ENCODE measurements around the gene CEP41.

The CEP41 gene, protein sequence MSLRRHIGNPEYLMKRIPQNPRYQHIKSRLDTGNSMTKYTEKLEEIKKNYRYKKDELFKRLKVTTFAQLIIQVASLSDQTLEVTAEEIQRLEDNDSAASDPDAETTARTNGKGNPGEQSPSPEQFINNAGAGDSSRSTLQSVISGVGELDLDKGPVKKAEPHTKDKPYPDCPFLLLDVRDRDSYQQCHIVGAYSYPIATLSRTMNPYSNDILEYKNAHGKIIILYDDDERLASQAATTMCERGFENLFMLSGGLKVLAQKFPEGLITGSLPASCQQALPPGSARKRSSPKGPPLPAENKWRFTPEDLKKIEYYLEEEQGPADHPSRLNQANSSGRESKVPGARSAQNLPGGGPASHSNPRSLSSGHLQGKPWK

DNA sequence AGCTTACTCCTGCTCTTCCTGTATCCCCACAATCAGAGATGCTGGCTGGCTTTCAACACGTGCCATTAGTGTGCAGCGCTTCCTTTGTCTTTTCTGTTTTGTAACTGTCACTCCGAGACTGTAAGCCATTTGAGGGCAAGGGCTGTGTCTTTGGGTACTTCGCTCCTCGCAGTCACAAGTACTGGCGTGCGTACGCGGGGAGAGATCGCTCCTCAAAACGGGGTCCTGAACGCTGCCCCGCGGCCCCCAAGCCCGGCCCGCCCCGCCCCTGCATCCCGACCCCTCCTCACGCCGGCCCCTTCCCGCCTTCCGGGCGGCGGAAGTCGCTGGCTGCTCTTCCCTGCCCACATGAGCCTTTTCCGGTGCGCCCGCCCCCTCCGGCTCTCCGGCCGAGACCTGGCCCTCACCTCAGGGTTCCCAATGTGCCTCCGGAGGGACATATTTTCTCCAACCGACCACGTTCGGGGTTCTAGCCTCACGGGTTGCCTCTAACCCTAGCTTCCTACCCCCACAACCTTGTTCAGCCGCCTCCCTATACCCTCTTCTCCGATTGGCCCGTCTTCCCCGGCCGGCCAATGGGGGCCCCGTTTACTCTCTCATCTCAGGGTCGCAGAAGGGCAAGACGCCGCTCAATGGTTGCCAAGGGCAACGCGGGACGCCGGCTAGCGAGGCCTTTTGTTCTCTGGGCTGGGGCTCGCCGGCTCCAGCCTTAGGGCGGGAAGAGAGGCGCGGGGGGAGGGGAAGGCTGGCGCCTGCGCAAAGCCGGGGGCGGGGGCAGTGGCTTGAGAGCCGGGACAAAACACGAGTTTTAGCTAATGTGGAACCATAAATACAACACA lies at the start of gene CEP41:
Gene CEP41, minus strand, starts transcription at position 490 of the 839 bp plus-strand sequence. Its CDS starts 50 bp downstream, at position 440.
- in situ Hi-C loops (cut with MboI; ENCODE audit: low sequenced_read_pairs), result no loop called here

DNA sequence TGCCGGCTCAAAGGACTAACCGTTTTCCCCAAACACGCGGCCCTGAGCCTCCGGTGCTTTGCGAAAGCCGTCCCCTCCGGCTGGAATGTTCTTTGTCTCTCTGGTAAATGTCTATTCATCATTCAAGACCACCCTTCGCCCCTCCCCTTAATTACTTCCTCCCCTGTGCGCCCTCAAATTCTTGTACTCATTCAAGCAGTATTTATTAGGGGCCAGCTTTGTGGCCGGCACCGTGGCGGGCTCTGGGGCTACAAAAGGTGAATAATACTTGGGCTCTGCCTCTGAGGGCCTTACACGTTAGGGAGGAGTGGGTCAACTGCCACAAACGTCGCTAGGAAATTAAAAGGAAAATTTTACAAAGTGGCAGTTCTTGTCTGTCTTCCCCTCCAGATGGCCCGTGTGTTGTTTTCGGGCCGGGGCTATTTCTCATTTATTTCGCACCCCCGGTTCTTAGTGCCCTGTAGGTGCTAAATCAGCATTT lies 49.5 kb upstream of the CEP41 start:
- in situ Hi-C loops (cut with MboI; ENCODE audit: low sequenced_read_pairs), result no loop called here

DNA sequence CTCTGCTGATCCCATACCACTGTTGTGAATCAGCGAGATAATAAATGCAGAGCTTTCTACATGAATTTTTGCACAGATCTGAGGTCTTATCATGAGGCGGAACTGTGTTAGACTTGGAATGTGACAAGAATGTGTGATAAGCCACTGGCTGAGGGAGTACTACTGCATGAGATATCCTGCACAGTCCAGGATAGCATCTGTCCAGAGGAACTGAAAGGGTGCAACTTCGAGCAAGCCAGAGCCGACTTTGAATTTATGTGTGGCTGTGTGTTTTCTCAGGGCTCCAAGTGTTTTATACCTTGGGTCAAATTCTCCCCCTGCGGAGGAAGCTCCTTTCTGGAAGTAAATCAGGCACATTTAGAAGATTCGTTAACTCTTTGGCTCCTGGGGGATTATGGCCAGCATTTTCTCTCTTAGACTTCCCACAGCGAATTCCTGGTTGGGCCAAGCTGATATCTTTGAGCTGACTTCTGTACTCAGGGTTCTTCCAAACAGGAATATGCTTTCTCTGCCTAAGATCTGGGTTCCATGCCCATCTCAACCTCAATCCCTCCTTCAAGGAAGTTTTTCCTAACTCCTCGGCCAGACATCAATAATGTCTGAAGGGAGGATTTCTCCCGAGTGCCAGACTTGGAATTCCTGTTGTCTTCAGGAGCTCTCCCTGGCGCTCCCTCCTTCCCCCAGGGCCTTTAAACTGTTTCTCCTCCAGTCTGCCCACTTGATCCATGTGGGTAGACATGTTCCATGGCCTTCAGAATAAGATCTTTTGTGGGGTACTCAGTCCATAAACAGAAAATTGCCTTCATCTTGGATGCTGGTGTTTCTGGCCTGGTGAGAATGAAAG lies 48.5 kb upstream of the CEP41 start:
- in situ Hi-C loops (cut with MboI; ENCODE audit: low sequenced_read_pairs), result no loop called here

DNA sequence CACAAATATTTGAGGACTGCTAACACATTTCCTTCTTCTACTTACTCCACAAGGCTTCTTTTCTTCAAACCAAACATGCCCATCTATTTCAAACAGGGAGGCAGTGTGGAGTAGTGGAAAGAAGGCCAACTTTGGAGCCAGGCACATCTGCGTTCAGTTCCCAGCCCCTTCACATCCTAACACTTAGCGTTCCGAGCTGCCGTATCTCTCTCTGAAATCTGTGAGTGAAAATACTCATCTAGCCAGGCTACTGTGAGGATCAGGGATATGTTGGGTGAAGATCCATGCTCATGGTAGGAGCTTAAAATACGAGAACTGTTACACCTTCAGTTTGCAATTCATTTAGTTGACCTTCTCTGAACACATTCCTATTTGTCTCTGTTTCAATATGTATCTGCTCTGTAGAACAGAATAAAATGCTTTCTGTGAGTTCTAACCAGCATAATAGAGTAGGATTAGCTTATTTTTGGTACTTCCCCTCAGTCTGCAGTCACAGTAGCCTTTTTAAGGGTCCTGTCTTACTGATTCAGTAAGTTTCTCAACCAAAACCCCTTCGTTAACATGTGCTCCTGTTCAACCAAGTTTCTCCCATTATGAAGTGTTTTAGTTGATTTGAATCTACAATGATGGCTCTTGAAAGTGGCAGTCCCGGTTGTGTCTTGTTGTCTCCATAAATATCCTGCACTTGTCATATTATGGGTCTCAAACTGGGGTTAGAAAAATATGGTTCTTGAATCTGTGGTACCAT lies 47.8 kb upstream of the CEP41 start:
- in situ Hi-C loops (cut with MboI; ENCODE audit: low sequenced_read_pairs), result no loop called here

DNA sequence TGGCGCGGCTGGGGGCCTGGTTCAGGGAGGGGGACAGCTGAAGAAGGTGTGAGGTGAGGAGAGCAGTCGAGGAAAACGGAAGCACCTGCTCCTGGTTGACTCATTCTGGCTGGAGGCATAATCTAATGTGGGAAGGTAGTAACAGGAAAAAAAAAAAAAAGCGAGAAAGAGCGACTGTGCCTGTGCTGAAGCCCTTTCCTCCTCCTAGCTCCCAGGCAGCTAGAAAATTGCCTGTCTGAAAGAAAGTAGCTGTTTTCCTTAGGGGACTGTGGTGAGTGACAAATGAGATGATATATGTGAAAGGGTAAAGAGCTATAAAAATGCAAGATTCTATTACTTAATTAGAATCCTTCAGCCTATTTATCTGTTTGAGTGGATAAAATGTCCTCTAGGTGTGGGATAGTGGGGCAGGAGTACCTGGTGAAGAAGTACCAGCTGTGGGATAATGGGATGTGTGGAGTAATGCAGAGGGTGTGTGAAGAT lies 46.2 kb upstream of the CEP41 start:
- in situ Hi-C loops (cut with MboI; ENCODE audit: low sequenced_read_pairs), result no loop called here

DNA sequence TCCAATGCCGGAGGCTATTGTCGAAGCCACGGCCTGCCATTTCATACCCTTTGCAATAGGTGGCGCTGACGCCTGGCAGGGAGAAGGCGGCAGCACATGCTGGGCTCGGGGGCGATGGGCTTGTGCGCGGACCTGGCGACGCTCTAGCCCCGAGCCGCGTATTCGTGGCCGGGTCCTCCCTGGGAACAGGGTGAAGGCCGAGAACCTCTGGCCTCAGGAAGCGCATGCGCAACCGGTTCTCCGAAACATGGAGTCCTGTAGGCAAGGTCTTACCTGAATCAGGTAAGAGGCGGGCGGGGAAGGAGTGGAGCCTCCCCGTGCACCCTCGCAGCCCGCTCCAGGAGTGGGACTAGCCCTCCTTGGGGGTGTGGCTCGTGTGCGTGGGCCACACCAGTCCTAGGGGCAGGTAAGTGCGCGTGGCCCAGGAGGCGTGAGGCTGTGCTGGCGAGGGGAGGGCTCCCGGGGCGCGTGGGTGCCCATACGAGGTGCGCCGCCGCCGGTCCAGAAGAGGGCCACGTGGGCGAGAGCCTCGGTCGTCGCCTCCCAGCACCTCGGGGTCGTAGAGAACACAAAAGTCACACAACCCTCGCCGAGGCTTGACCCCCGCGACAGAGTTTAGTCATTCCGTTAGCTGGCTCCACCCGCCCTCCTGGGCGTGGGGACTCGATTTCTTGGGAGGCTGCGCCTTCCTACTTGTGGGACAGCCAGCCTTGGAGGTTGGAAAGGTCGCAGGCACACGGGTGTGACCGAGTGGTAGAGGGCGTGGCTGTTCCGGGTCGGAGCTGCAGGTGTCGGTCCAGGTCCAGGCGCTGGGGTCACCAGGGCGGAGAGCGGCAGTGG lies 45.5 kb upstream of the CEP41 start:
- in situ Hi-C loops (cut with MboI; ENCODE audit: low sequenced_read_pairs), result no loop called here

DNA sequence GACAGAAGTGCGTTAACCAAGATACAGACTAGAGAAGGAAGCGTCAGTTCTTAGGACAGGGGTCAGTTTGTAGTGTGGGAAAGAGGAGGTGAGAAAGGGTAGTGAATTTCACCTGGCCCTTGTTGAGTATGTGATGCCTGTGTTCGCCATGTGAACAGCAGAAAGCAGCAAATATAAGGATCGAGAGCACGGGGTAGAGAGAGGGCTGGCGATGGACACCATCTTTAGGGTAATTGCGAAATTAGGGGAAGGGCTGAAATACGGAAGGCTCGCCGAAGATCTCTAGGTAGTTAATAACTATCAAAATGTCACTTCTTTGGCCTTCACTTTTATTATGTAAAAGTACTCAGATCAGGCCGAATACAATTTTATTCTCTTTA lies 44.9 kb upstream of the CEP41 start:
- in situ Hi-C loops (cut with MboI; ENCODE audit: low sequenced_read_pairs), result no loop called here

DNA sequence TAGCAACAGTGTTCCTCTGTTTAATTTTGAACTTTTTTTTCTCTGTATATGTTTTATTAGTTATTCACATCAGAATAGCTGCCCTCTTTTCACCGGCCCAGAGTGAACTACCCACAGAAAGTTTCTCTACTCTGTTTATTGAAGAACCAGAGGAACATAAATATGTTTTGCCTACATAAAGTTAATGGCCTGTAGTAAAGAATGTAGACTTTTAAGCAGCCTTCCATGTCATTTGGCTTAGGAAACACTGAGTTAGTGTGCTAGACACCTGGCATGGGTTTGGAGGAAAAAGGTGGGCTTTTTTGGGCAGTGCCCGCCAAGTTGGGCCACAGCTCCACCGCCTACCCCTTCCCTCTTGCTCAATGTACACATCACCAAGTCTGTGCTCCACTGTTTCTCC lies 42.2 kb upstream of the CEP41 start:
- in situ Hi-C loops (cut with MboI; ENCODE audit: low sequenced_read_pairs), result no loop called here

DNA sequence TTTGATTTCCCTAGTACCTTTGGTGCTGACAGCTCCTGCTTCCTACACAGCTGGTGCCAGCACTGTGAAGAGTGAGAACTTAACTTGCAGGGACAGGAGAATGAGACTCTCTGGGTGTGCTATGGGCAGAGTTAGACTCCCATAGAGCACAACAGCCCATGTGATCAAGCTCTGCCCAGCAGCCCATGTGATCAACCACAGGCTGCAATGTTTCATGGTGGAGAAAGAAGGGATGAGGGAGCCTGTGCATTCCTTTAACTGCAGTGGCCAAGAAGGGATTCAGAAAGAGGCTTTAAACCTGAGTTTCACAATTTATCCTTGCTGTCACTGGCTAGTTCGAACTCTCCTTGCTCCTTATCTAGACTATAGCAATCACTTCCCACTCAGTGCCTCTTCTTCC lies 41.1 kb upstream of the CEP41 start:
- in situ Hi-C loops (cut with MboI; ENCODE audit: low sequenced_read_pairs), result no loop called here

DNA sequence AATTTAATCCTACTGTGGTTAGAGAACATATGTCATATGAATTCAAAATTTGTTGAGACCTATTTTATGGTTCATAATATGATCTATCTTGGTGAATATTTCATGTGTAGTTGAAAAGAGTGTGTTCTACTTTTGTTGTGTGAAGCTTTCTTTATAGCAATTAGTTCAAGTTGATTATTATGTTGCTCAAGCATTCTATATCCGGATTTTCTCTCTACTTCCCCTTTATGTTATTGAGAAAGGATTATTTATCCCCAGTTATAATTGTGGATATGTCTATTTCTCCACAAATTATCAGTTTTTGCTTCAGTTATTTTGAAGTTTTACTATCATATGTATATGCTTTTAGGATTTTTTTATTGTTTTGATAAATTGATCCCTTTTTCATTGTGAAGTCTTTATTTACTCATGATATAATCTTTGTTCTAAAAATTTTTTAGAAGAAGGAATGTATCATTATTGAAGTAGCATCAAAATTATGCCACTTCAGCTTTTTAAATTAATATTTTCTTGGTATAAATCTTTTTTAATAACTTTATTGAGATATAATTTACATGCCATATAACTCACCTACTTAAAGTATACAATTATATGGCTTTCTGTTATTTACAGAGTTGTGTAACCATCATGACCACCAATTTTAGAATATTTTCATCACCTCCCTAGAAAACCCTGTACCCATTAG lies 39.0 kb upstream of the CEP41 start:
- in situ Hi-C loops (cut with MboI; ENCODE audit: low sequenced_read_pairs), result no loop called here

DNA sequence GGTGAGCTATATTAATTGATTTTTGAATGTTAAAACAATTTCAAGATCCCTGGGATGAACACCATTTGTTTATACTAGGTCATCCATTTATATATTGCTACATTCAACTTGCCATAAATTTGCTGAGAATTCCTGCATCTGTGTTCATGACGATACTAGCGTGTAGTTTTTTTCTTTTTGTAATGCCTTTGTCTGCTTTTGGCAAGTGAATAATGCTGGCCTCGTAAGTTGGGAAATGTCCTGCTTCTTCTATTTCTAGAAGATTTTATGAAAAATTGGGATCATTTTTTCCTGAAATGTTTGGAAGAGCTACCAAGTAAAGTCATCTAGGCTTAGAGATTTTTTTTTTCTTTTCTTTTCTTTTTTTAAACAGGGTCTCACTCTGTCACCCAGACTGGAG lies 38.2 kb upstream of the CEP41 start:
- in situ Hi-C loops (cut with MboI; ENCODE audit: low sequenced_read_pairs), result no loop called here

DNA sequence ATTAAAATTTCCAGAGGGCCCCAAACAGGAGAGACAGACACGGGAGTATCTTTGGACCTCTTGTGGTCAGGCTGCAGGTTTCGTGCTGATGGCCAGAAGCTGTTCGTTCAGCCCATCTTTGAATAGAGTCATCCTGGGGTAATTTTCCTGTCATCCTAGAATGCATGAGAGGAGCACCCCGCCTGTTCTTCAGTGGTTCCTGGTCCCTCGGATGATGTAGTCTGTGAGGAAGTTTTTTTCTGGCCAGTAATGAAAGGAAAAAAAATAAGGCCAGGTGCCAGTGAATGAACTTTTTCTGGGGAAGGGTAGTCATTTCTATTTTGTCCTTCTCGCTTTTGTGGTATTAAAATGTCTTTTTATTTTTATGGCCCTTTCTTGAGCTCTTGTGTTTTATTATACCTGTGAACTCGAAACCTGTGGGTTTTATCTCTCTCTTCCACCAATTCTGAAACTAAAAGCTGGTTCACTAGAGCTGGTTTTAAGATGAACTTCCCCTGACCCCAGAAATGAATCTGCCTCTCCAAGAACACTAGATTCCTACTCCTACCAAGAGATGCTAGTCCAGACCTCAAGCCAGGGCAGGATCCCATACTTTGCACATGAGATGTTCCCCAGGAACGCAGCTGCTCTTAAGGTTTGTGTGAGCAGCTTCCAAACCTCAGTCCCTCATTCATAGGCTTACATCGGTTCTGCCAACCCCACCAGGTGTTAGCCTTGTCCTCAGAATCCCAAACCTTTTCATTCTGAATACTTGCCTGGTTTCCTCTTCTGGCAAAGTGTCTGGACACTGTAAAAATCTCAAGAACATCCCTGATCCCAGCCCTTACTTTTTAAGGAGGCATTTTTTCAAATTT lies 35.7 kb upstream of the CEP41 start:
- in situ Hi-C loops (cut with MboI; ENCODE audit: low sequenced_read_pairs), result no loop called here

DNA sequence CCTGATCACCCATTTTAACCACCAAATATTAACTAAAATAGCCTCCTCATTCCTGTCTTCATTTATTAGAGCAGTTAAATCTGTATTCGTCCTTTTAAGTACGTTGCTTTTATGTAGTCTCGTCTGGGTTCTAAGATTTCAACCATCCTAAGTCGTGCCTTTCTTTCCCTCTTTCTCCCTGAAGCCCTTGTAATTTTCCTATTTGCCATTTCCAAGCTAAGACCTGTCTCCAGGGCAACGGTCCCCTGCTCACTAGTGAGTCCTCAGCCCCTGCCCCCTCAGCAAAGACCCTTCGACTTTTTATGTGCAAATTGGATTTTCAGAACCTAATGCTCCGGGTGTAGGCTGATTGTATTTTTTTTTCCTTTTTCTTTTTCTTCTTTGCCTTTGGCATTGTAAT lies 35.0 kb upstream of the CEP41 start:
- in situ Hi-C loops (cut with MboI; ENCODE audit: low sequenced_read_pairs), result no loop called here

DNA sequence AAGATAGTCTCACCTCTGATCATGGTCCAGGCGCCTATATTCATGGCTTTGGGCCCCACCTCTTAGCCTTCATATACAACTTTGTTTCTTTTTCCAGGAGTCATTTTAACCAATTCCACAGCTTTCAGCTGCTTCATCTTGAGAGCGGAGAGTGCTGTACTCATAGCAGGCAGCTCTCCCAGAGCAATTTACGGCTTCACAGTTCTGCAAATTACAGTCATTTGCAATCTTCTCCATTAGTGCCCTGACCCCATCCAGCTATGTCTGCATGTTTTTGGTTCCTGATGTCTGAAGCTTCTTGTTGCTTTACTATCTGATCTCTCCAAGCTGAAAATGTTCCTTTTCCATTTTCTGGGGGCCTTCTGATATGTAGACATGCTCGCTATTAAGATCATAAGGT lies 33.1 kb upstream of the CEP41 start:
- in situ Hi-C loops (cut with MboI; ENCODE audit: low sequenced_read_pairs), result no loop called here

DNA sequence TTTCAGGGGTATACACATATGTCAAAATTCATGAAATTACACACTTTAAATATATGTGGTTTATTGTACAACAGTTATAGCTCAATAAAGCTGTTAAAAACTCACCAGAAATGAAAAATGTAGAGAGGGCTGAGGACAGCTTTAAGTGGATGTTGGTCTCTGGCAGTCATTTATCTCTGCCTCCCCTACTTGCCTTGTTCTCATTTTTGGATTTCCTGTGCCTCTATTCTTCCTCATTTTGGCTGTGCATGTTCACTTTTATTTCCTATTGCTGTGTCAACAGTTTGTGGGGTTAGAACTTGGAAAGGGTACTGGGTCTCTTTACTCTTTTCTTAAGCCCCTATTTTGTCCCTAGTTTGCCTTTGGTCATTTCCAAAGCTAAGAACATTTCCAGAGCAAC lies 32.5 kb upstream of the CEP41 start:
- in situ Hi-C loops (cut with MboI; ENCODE audit: low sequenced_read_pairs), result no loop called here

DNA sequence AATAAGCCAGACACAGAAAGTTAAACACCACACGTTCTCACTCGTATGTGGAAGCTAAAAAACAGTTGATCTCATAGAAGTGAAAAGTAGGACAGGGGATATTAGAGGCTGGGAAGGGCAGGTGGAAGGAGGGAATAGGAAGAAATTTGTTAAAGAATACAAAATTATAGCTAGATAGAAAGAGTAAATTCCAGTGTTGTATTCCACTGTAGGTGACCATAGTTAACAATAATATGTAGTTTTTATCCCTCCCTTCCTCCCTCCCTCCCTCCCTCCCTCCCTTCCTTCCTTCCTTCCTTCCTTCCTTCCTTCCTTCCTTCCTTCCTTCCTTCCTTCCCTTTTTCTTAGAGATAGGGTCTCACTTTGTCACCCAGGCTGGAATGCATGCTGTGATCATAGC lies 31.2 kb upstream of the CEP41 start:
- in situ Hi-C loops (cut with MboI; ENCODE audit: low sequenced_read_pairs), result no loop called here

DNA sequence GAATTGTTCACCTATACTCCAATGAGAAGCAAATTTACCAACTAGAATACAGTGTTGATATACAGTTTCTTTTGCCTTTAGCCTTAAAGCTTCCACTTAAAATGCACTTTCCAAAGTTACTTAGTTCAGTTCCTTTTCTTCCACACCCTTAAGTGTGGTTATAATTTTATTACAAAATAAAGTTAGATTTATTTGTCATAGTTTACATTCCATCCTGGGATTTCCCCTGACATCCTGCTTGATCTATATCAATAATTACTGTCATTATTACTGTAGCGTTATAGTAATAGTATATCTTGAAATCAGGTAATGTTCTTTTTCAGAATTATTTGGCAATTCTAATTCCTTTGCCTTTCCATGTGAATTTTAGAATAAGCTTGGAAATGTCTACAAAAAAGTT lies 27.8 kb upstream of the CEP41 start:
- in situ Hi-C loops (cut with MboI; ENCODE audit: low sequenced_read_pairs), result no loop called here
